GM13976 (cell line): Measurements from ENCODE around the gene HIVEP3.

ENCODE experiments used
- DNase-seq: peaks from one replicate; pipeline ENCODE4 v3.0.0; 2012; ENCODE audit warnings: low spot score
- in situ Hi-C: fragments of 300-500 bp; cut with MboI; formaldehyde crosslinking; loops from one replicate; pipeline ENCODE4 v1.12.0; 2022; ENCODE audit warnings: low sequenced_read_pairs, mixed read lengths, inconsistent platforms; ENCODE audit not compliant: unreplicated experiment
- TF ChIP-seq, protein P1 (sequence below): IDR thresholded peaks from 2 replicates; pipeline ENCODE4 v1.5.1; 2012; ENCODE audit warnings: borderline replicate concordance, mild to moderate bottlenecking; ENCODE audit not compliant: insufficient read depth; ENCODE audit errors: extremely low read depth, missing control alignments, control extremely low read depth

Gene HIVEP3

GRCh38 chr1:41534181-41535076 lies 384.3 kb downstream of the HIVEP3 start:
- DNase-seq: no peak
- TF ChIP-seq, protein P1, sequence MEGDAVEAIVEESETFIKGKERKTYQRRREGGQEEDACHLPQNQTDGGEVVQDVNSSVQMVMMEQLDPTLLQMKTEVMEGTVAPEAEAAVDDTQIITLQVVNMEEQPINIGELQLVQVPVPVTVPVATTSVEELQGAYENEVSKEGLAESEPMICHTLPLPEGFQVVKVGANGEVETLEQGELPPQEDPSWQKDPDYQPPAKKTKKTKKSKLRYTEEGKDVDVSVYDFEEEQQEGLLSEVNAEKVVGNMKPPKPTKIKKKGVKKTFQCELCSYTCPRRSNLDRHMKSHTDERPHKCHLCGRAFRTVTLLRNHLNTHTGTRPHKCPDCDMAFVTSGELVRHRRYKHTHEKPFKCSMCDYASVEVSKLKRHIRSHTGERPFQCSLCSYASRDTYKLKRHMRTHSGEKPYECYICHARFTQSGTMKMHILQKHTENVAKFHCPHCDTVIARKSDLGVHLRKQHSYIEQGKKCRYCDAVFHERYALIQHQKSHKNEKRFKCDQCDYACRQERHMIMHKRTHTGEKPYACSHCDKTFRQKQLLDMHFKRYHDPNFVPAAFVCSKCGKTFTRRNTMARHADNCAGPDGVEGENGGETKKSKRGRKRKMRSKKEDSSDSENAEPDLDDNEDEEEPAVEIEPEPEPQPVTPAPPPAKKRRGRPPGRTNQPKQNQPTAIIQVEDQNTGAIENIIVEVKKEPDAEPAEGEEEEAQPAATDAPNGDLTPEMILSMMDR: no peak
- in situ Hi-C loops: no loop called here

GRCh38 chr1:41533731-41534080 lies 385.0 kb downstream of the HIVEP3 start:
- in situ Hi-C loops: no loop called here
- DNase-seq: no peak
- TF ChIP-seq, protein P1: no peak

GRCh38 chr1:41533016-41533730 lies 385.5 kb downstream of the HIVEP3 start:
- TF ChIP-seq, protein P1: no peak
- in situ Hi-C loops: no loop called here
- DNase-seq: no peak

DNA sequence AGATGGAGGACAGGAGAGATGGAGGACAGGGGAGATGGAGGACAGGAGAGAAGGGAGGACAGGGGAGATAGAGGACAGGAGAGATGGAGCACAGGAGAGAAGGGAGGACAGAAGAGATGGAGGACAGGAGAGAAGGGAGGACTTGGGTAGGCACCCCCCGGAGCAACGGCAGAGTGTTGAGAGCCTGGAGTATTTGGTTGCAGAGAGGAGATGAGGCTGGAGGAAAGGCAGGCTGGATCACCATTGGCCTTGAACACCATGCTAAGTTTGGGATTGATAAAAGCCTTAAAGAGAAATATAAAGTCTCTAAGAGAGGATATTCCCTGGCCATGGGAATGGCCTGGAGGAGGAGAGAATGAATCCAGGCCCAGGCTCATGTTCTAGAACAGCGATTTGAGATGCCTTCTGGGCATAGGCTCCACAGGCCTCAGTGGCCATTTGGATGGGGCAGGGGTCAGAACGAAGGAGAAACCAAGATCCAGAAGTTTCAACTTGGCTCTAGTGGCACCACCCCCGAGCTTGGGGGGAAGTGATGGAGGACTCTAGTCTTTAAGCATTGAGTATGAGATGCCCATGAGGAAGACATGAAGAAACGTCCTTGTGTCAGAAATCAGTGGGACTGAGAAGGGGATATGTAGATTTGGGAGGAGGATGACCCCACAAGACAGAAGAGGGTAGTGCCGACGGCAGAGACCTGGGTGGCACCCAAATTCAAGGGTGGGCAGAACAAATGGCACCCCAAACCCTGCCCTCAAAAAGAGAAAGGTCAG lies 386.3 kb downstream of the HIVEP3 start:
- TF ChIP-seq, protein P1: no peak
- in situ Hi-C loops: no loop called here
- no peak for DNase-seq

GRCh38 chr1:41530411-41530810 lies 388.3 kb downstream of the HIVEP3 start:
- TF ChIP-seq, protein P1: no peak
- no peak for DNase-seq
- in situ Hi-C loops: no loop called here
